Lung microvascular endothelial cell (primary cell): ENCODE results near the gene RBP4. TPM values are rescaled to one million over a fixed set of nuclear protein-coding genes. Genes with fewer than 3 reads are reported as not detected.

Experiments used
- DNase-seq, 2 donors: peaks; one replicate each; pipeline versions ENCODE4 v3.0.0 to v3.0.0-alpha.2; 2010; ENCODE audit warnings: low read depth in 2 of 2
- total RNA-seq: library from RNA; depleted of rRNA; stranded (reverse); fragments of >200 nt; gene quantifications from 2 replicates; pipeline ENCODE4 v1.2.1, GENCODE V29; 2014

RBP4 gene
- total RNA-seq, result not detected in 2 replicates

DNA sequence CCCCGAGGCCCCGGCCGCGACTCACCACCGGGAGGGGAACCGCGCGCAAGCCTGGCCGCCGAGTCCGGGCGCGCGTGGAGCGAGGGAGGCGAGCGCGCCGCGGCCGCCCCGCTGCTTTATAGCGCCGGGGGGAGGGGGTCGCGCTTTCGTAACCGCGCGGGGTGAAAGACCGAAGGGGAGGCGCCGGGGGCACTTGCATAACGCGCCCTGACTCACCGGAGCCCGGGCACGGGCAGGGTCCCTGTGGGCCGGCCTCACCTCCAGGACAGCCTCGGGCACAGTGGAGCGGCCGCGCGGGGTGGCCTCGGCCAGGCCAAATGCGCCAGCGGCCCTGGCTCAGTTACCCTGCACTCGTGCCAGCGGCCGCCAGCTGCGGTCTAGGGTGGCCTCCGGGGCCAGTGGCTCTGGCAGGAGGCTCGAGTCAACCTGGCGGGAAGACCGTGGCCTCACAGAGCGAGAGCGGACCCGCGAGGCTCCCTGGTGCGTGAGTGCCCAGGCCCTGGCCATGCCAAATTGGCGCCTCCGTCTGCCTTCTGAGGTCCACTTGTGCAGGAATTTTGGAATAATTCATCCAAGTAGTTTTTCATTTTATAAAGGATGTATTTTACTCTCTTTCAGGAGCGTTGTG is at the start of gene RBP4:
Gene RBP4, minus strand, starts transcription at position 90 of the 628 bp plus-strand sequence. CDS start 207 bp downstream, outside the sequence.
- no peak for DNase-seq

DNA sequence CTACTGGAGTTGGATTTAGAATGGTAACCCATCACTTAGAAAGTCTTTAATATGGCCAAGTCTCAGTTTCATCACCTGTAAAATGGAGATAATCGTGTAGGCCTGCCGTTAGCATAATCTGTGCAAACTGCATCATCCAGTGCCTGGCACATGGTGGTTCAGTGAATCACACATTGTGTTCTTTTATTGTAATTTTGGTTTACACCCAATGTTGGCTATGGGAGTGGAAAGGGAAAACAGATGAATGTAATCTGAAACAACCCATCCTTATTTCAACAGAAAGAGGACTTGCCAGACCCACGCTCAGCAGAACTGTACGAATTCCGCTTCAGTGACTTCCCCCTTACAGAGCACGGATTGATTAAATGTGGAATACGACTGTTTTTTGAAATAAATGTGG is 38.8 kb upstream of the RBP4 start:
- DNase-seq, result no peak

DNA sequence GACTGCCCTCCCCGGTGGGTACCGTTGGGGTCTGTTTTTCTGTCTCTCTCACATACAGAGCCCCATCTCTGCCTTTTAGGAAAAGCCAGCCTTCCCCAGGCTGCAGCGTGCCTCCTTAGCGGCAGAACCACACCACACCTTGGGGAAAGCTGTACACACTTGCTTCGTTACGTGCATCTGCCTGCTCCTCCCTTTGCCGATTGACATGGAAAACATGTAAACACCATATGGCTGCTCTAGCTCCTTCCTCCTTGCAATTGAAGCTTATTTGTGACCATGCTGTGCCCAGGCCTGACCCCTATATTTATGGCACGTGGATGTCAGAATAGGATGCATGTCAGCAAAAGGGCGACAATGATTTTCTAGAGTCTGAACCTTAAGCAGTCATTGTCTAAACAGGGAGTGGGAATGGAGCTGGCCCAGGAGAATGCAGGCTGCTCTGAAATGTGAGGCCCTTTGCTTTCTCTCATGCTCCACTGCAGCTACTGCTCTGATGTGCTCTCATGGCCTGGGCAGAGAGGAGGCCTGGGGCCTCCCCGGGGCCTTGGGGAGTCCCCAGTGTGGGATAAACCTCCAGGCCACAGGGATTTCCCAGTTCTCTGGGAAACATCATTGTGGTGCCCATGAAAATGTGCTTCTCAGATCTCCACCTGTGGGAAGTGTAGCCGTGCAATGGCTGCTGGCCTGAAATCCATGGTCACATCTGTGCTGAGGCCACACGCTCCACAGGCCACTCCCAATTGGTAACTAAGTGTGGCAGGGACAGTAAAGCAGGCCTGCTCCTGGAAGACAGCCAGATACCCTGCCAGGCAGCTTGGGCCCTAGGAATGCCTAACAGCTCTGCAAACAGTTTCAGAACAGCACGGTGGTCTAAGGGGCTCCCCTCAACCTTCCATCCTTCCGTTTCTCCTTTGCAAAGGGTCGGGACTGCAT is 29.9 kb upstream of the RBP4 start:
- DNase-seq, result no peak

DNA sequence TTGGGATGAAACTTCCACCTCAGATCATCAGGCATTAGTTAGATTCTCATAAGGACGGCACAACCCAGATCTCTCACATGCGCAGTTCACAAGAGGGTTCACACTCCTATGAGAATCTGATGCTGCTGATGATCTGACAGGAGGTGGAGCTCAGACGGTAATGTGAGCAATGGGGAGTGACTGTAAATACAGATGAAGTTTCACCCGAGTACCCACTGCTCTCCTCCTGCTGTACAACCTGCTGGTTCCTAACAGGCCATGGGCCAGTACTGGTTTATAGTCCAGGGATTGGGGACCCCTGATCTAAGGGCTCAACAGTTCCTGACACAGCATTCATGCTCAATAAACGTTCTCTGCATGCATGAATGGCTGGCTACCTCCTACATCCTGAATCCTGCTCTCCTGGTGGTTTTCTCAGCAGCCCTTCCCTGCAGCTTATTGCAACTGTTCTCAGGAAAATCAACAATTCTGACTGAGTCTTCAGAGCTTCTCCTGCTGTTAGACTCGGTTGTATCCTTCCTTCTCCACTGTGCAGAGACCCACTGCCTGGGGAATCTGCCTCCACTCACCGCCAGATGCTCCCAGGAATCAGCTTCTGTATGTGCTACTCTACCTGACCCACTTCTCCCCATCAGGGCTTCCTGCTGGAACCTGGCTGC is 28.7 kb upstream of the RBP4 start:
- DNase-seq, result no peak

DNA sequence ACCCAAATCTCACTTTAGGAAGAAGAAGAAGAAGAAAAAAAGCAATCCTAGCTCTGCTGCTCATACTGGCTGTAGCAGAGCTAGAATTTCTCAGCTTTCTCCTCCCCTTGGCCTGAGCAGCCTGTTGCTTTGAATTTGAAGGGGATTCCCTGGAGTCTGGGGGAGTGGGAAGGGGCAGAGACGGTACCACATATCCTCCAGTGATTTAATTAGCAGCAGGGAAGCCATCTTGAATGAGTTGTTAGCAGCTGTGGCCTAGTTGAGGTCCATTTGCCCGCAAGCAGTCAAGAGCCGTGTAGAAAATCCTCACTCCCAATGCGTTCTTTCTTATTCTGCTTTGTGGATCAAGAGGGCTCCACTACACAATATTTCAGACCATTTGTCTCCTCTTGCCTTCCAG is 27.8 kb upstream of the RBP4 start:
- DNase-seq, result no peak

DNA sequence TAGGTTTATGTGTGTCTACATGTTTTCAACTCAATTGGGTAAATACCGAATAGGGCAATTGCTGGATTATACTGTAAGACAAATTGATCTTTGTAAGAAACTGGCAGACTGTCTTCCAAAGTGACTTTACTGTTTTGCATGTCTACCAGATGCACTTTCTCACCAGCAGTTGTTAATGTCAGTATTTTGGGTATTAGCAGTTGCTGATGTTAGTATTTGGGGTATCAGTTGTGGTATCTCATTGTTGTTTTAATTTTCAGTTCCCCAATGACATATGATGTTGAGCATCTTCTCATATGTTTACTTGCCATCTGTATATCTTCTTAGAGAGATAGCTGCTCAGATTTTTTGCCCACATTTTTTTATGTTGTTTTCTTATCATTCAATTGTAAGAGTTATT is 21.9 kb upstream of the RBP4 start:
- DNase-seq, result no peak

DNA sequence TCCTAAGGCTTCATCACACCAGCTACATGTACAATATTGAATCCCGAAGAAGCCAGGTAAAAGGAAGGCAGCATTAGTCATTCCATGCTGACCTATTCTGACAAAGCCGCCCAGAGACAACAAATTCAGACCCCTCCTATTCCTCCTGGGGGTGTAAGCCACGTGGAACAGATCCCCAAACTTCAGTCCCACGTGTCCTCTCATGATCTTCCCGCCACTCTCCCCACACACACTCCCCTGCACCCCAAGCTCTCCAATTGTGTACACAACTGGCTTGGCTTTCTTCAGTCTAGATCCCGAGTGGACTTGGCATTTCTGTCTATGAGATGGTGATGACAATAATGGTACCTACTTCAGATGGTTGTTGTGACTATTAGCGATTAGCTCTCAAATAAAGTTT is 19.9 kb upstream of the RBP4 start:
- DNase-seq, result no peak

DNA sequence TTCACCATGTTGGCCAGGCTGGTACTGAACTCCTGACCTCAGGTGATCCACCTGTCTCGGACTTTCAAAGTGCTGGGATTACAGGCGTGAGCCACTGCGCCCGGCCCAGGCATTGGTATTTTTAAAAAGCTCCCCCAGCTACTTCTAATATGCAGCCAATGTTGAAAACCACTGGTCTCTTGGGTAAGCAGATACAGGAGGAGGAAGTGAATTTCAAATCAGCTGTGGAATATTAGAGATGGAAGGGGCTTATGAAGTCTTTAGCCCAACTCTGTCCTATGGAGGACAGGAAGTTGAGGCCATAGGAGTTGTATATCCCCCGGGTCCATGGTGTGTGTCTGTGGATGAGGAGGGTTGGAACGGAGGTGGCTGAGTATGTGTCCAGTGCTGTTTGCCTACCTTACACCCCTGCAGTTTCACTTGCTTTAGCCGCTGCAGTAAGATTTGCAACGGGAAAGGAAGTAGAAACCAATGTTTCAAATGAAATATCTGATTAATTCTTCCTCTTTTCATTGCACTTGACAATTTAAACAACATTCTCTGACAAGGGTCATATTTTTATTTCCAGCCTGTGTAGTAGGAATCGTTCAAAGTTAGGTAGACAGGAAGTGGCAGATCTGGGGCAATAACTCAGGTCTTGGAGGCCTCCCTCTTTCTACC is 14.7 kb upstream of the RBP4 start:
- no peak for DNase-seq

DNA sequence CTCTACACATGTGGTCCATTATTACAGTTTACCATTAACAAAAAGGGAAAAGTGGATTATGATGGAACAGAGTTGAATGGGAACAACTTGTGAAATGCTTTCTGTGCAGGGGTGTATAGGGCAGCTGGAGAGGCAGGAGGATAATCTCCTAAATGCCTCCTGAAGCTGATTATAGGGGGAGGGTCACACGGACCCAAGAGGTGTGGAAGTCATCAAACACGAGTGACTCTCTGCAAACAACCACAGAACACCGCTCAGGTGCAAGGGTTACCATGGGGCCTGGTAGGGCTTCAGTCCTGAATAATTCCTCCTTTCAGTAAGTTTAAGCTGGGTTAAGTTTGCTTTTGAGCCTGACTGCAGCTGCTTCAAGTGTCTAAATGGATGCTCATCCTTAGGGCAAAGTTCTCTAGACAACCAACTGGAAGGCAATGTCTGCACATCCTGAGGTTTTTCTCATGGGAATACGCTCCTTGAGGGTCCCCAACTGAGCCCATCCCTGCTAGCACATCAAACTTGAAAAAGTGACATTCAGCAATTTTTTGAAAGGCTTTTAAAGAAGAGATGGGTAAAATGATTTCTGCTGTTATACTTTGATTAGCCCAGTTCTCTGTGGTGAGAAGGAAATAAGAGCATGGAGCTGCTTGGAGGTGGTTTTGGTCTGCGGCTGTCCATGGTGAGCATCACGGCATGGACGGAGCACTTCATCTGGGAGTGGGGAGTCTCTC is 13.2 kb upstream of the RBP4 start:
- DNase-seq, result no peak

DNA sequence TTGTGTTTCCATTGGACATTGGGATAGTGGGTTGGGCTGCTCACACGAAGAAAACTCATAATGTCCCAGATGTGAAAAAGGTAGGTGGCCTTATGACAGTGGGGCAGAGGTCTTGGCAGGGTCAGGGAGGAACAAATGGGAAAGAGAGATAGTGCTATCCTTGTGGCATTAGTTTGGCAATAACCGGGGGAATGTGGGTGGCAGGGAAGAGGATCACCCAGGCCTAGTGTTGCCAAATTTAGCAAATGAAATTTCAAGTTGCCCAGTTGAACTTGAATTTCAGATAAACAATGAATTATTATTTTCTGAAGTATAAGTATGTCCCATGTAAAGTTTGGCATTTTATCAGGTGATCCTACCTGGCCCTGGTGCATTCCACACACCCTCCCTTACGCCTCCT is 12.1 kb upstream of the RBP4 start:
- DNase-seq, result no peak

DNA sequence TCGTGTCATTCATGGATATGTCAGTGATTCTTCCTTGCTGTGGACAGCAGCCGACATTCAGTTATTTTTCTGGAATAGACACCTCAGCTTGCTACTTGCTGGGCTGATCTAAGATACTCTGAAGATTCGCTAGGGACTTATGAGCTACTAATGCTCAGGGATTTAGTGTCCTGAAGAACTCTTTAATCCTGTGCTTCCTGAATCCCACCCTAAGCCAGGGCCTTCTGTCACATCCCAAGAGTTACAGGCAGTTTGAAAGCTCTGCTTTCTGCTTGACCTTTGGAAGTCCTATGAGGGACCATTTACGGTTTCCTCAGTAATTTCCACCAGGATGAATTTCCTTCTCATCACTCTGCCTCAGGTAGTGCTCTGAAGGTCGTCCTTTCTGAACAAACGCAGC is 11.3 kb upstream of the RBP4 start, which contains the start of gene PDE6C:
Gene PDE6C, plus strand, starts transcription at position 227 of the 400 bp plus-strand sequence. CDS start 189 bp downstream, outside the sequence.
- DNase-seq, result no peak

DNA sequence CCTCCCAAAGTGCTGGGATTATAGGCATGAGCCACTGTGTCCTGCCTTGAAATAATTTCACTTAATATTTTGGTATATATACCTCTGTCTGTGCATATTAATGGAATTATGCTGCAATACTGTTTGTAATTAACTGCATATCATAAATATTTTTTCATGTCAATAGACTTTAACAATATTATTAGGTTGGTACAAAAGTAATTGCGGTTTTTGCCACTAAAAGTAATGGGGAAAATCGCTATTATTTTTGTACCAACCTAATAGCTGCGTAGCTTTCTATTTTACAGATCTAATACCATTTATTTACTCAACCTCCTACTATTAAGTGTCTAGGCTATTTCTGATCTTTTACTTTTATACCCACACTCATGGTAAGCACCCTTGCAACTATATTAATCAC is 7.4 kb upstream of the RBP4 start:
- DNase-seq, result no peak

DNA sequence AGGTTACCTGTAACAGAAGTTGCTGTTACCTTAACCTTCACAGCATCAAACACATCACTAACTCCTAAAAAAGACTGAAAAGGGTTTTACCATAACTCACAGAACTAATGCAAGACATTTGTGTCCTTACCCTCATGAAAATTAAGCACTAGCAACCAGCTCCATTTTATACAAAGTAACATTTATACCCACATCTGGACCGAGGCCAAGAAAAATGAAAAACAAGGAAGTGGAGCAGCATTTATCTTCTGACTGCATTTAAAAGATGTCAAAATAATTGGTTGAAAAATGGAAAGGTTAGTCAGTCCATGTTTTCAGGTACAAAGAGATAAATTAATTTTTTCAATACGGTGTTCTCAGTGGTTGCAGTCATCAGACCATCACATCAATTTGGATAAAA is 3.1 kb upstream of the RBP4 start:
- DNase-seq, result peak; percentile 11 to 42

DNA sequence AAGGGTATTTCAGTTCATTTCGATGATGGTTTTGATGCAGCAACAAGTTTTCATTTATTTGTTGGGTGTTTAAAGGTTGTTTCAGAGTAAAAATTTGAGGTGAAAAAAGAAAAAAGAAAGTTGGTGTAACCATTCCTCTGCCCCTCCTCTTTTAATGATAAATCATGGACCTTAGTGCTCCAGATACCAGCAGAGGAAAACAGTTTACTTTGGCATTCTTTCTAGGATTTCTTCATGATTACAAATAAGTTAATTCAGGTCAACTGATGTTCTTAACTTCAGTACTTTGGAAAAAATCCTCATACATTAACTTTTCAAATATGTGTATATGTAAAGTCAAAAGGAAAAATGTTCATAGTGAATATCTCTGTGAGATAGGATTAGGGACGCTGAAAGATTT is 2.0 kb upstream of the RBP4 start:
- no peak for DNase-seq

DNA sequence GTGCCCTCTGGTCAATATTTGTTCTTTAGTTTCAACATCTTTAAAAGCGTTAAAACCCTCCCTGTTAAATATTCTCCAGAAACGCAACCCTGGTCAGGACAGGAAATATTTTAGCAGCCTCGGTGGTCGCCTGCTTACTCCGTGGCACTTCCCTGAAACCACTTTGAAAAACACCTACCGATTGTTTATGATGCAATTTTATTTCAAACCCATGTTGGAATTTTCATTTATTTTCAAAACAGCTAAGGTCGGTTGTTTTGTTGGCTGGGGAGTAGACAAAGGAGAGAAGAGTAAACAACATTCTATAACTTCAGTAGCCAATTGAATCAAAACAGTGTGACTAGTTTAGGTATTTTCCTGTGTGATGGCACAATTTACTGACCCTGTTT is 733 bp upstream of the RBP4 start:
- DNase-seq, result no peak

DNA sequence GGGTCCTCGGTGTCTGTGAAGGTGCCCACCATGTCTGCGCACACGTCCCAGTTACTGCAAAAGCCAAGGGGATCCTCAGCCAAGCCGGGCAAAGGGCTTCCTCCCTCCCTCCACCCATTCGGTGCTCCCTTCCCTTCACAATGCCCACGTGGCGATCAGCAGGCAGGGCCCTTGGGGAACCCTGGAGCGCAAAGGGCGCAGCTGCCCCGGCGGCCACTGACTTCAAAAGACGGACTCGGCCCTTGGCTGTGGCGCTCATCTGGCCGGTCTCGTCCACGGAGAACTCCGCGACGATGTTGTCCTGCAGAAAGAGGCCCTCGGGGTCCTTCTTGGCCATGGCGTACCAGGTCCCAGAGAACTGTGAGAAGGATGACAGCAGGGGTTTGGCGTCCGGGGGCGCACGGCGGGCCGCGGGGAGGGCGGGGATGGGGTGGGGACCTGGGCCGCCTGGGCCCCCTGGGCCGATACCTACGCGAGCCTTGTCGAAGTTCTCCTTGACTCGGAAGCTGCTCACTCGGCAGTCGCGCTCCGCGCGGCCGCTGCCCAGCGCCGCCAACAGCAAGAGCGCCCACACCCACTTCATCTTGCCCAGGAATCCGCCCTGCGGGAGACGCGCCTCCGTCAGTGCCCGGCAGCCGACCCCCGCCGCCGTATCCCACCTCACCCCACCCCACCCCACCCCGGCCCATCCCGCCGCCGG is 439 bp downstream of the RBP4 start:
- peak; percentile 11 to 29 for DNase-seq

DNA sequence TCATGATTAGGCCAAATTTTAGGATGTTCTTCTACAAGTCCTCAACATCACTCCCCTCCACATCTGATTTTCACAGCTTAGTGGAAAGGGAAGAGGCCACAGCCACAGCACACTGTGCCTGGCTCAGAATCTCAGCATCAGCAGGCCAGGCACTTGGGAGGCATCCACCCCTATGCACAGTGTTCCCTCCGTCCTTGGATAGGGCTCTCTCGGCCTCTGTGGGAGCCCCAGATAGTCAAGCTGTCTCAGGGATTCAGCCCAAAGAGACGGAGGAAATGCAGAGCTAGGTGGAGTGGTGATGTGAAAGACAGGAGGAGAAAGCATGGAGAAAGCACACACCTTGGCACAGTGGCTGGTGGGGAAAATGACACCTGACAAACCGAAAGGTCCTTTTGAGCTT is 1.3 kb downstream of the RBP4 start:
- DNase-seq, result no peak

DNA sequence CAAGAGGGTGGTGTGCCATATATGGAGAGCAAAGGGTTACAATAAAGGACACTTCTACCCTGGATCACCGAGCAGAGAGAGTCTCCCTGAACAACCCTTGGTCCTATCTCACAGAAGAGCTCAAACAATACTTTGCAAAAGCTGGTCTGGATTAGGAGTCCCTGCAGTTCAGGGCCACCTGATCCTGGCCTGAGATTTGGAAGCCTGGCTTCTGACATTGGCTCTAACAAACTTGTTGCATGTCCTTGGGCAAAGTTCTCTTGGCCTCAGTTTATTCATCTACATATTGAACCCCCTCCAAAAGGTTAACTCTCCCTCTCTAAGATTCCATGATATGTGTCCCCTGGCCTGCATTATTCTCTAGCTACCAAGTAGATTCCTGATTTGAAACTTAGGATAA is 1.7 kb downstream of the RBP4 start:
- DNase-seq, result no peak

DNA sequence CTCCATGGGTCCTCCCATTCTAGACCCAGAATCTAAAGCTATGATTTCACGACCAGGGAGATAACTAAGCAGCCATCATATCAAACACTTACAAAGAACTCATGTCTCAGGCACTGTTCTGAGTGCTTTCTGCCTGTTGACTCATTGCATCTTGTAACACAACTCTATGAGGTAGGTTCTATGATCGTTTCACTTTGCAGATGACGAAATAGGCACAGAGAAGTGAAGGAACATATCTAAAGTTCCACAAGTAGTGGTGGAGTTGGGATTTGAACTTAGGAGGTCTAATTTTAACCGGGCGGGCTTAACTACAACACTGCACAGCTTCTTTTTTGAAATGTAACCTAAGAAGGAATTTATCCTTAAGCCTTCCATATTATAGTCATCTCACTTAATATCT is 2.9 kb downstream of the RBP4 start:
- no peak for DNase-seq

DNA sequence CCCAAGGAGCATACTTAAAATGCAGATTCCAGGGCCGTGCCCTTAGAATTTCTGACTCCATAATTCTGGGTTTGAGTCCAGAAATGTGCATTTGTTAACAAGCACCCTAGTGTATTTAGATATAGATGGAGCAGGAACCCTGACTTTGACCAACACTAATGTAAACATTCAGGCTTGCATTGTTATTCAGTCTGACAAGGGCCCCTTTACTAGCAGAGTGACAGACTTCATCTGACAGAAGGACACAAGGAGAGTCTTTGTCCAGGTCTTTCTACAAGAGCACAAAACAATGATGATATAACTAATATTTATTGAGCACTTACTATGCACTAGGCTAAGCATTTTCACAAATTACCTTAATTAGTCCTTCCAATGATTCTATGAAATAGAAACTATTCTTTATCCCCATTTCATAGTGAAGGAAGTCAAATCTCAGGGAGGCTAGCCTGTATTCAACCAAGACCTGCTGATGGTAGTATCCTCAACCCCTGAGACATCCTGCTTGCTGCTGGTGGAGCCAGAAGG is 3.9 kb downstream of the RBP4 start:
- no peak for DNase-seq
